H9 (cell line): ENCODE data around the gene SMAP1. TPM values are rescaled to one million over a fixed set of nuclear protein-coding genes. Genes with fewer than 3 reads are reported as not detected.

ENCODE experiments used
- DNase-seq: peaks from one replicate; pipeline ENCODE4 v3.0.0-alpha.2; 2017
- H2AFZ ChIP-seq: one replicate; pipeline ENCODE4 v1.6.1; 2013; ENCODE audit warnings: mild to moderate bottlenecking, low read length, control low read depth, moderate library complexity
- H2AK5ac ChIP-seq: 2 replicates; pipeline ENCODE4 v1.6.1; 2013; ENCODE audit warnings: low read length, control low read depth, mixed read lengths; ENCODE audit not compliant: insufficient read length
- H2BK120ac ChIP-seq: one replicate; pipeline ENCODE4 v1.6.1; 2013; ENCODE audit warnings: low read depth, mild to moderate bottlenecking, low read length, control low read depth, inconsistent platforms; ENCODE audit not compliant: poor library complexity, severe bottlenecking
- H2BK12ac ChIP-seq: 2 replicates; pipeline ENCODE4 v1.6.1; 2013; ENCODE audit warnings: low read length, control low read depth, mixed read lengths, low read depth; ENCODE audit not compliant: insufficient read length
- H2BK15ac ChIP-seq: 2 replicates; pipeline ENCODE4 v1.6.1; 2013; ENCODE audit warnings: low read depth, low read length, control low read depth
- H2BK20ac ChIP-seq: one replicate; pipeline ENCODE4 v1.6.1; 2013; ENCODE audit warnings: low read depth, mild to moderate bottlenecking, low read length, control low read depth, inconsistent platforms; ENCODE audit not compliant: poor library complexity, severe bottlenecking
- H2BK5ac ChIP-seq: 2 replicates; pipeline ENCODE4 v1.6.1; 2013; ENCODE audit warnings: low read length, control low read depth, mixed read lengths; ENCODE audit not compliant: insufficient read length
- H3K14ac ChIP-seq: 2 replicates; pipeline ENCODE4 v1.6.1; 2013; ENCODE audit warnings: low read length, control low read depth; ENCODE audit not compliant: insufficient read depth
- H3K18ac ChIP-seq: 2 replicates; pipeline ENCODE4 v1.6.1; 2013; ENCODE audit warnings: low read depth, mild to moderate bottlenecking, mixed read lengths, low read length, control low read depth; ENCODE audit not compliant: insufficient read length
- H3K23ac ChIP-seq: 2 replicates; pipeline ENCODE4 v1.6.1; 2013; ENCODE audit warnings: low read length, control low read depth, mixed read lengths, low read depth; ENCODE audit not compliant: insufficient read length
- H3K23me2 ChIP-seq: 2 replicates; pipeline ENCODE4 v1.6.1; 2013; ENCODE audit warnings: low read depth, mild to moderate bottlenecking, mixed read lengths, low read length, control low read depth; ENCODE audit not compliant: insufficient read length, poor library complexity, severe bottlenecking
- H3K27ac ChIP-seq: 2 replicates; pipeline ENCODE4 v1.5.1; 2013; ENCODE audit warnings: low read length, control low read depth, mixed read lengths, low read depth; ENCODE audit not compliant: insufficient read length
- H3K27me3 ChIP-seq: 2 replicates; pipeline ENCODE4 v1.6.1; 2013; ENCODE audit warnings: low read length, control low read depth, inconsistent platforms; ENCODE audit not compliant: insufficient read depth
- H3K4ac ChIP-seq: 2 replicates; pipeline ENCODE4 v1.6.1; 2013; ENCODE audit warnings: low read depth, mild to moderate bottlenecking, control low read depth, inconsistent platforms, low read length, moderate library complexity
- H3K4me1 ChIP-seq: 2 replicates; pipeline ENCODE4 v1.6.1; 2013; ENCODE audit warnings: low read length, control low read depth, inconsistent platforms; ENCODE audit not compliant: insufficient read depth
- H3K4me2 ChIP-seq: 2 replicates; pipeline ENCODE4 v1.6.1; 2013; ENCODE audit warnings: low read length, control low read depth, mixed read lengths; ENCODE audit not compliant: insufficient read length, insufficient read depth
- H3K56ac ChIP-seq: 2 replicates; pipeline ENCODE4 v1.6.1; 2013; ENCODE audit warnings: low read depth, mild to moderate bottlenecking, mixed read lengths, low read length, control low read depth; ENCODE audit not compliant: insufficient read length
- H3K79me1 ChIP-seq: 2 replicates; pipeline ENCODE4 v1.6.1; 2013; ENCODE audit warnings: low read depth, mild to moderate bottlenecking, moderate library complexity, low read length, control low read depth, inconsistent platforms; ENCODE audit not compliant: insufficient read depth, poor library complexity, severe bottlenecking
- H3K79me2 ChIP-seq: 2 replicates; pipeline ENCODE4 v1.6.1; 2013; ENCODE audit warnings: low read length, control low read depth, inconsistent platforms; ENCODE audit not compliant: insufficient read depth
- H3K9ac ChIP-seq: 2 replicates; pipeline ENCODE4 v1.6.1; 2013; ENCODE audit warnings: low read length, control low read depth, mixed read lengths; ENCODE audit not compliant: insufficient read length; ENCODE audit errors: extremely low read depth
- H3K9me3 ChIP-seq: one replicate; pipeline ENCODE4 v1.6.1; 2013; ENCODE audit warnings: low read depth, low read length, inconsistent platforms; ENCODE audit not compliant: control insufficient read depth
- H3T11ph ChIP-seq: one replicate; pipeline ENCODE4 v1.6.1; 2013; ENCODE audit warnings: mild to moderate bottlenecking, low read length, control low read depth, inconsistent platforms
- H4K20me1 ChIP-seq: one replicate; pipeline ENCODE4 v1.6.1; 2013; ENCODE audit not compliant: control insufficient read depth, insufficient read length, insufficient read depth
- H4K5ac ChIP-seq: 2 replicates; pipeline ENCODE4 v1.6.1; 2013; ENCODE audit warnings: low read depth, mild to moderate bottlenecking, mixed read lengths, low read length, control low read depth; ENCODE audit not compliant: insufficient read length
- H4K8ac ChIP-seq: replicated peaks from 2 replicates; pipeline ENCODE4 v1.6.1; 2013; ENCODE audit warnings: low read length, control low read depth, mixed read lengths, low read depth; ENCODE audit not compliant: insufficient read length
- H4K91ac ChIP-seq: 2 replicates; pipeline ENCODE4 v1.6.1; 2013; ENCODE audit warnings: low read depth, mild to moderate bottlenecking, moderate library complexity, mixed read lengths, low read length, control low read depth; ENCODE audit not compliant: insufficient read length
- H3K27ac Mint-ChIP-seq, 3 experiments: 2 replicates in 2 of 3; 3 replicates in 1 of 3; pipeline ENCODE4 v1.8.0; 2020 to 2021; ENCODE audit warnings: mixed read lengths in 3 of 3, mild to moderate bottlenecking in 1 of 3, moderate library complexity in 1 of 3
- H3K27me3 Mint-ChIP-seq: 2 replicates; pipeline ENCODE4 v1.8.0; 2021; ENCODE audit warnings: low read depth, mild to moderate bottlenecking, moderate library complexity, mixed read lengths
- H3K36me3 Mint-ChIP-seq, 3 experiments: 2 replicates in 2 of 3; 3 replicates in 1 of 3; pipeline ENCODE4 v1.8.0; 2020 to 2021; ENCODE audit warnings: low read depth in 3 of 3, mixed read lengths in 3 of 3; ENCODE audit not compliant: insufficient read depth in 1 of 3
- H3K4me1 Mint-ChIP-seq, 2 experiments: 2 replicates each; pipeline ENCODE4 v1.8.0; 2020; ENCODE audit warnings: mixed read lengths in 2 of 2
- H3K4me3 Mint-ChIP-seq, 2 experiments: 2 replicates in 1 of 2; 3 replicates in 1 of 2; pipeline ENCODE4 v1.8.0; 2020 to 2021; ENCODE audit warnings: mild to moderate bottlenecking in 2 of 2, mixed read lengths in 2 of 2, moderate library complexity in 1 of 2
- H3K9me3 Mint-ChIP-seq, 2 experiments: 2 replicates in 1 of 2; 3 replicates in 1 of 2; pipeline ENCODE4 v1.8.0; 2020; ENCODE audit warnings: mild to moderate bottlenecking in 2 of 2, mixed read lengths in 2 of 2, moderate library complexity in 1 of 2
- CTCF ChIP-seq: fragments of 200-600 bp; sonication (generic); conservative IDR thresholded peaks from 3 replicates; pipeline ENCODE4 v1.8.0; 2021; ENCODE audit warnings: antibody characterized with exemption, mild to moderate bottlenecking
- WGBS: extraction: QIAGEN DNeasy Blood & Tissue Kit; methylation state at CpG from one replicate; pipeline ENCODE4 v1.1.7; 2013; ENCODE audit warnings: missing lambda C conversion rate, low lambda C conversion rate, mixed read lengths; ENCODE audit not compliant: insufficient read length; ENCODE audit errors: extremely low coverage; 5-methylcytosine and 5-hydroxymethylcytosine counted together
- total RNA-seq: library from RNA; stranded (reverse); gene quantifications from 2 replicates; pipeline ENCODE4 v1.2.1, GENCODE V29; 2021

The SMAP1 gene
- total RNA-seq, 1 experiment from 2014 or later = 29.3 TPM

GRCh38 chr6:70705772-70706171 lies 38.1 kb downstream of the SMAP1 start:
- Histone ChIP-seq H4K5ac (no peak overlapping the region), H3K27ac (no peak overlapping the region), H2BK120ac (no peak overlapping the region), H3K56ac (no peak overlapping the region), H3T11ph (no peak overlapping the region), H3K9me3 (no peaks in the 10 kb centered on the region), H3K4ac (no peak overlapping the region), H3K79me1 (no peaks in the 10 kb centered on the region), H3K27me3 (no peaks in the 10 kb centered on the region), H2BK5ac (no peak overlapping the region), H3K23me2 (no peaks in the 10 kb centered on the region), H3K4me1 (no peaks in the 10 kb centered on the region), H4K8ac (no peak overlapping the region), H2BK12ac (no peak overlapping the region), H4K91ac (no peak overlapping the region), H2AK5ac (no peak overlapping the region), H2AFZ (no peak overlapping the region), H2BK20ac (no peak overlapping the region), H3K18ac (no peak overlapping the region), H3K14ac (no peak overlapping the region), H3K4me2 (no peak overlapping the region), H3K9ac (no peak overlapping the region), H2BK15ac (no peak overlapping the region), H3K23ac (no peak overlapping the region), H3K79me2 (no peaks in the 10 kb centered on the region), H4K20me1 (no peaks in the 10 kb centered on the region)
- Mint-ChIP-seq H3K27ac (no peak overlapping the region), H3K27me3 (no peaks in the 10 kb centered on the region), H3K4me1 (peaks cover 2 to 5% of the 10 kb centered on the region in 2 experiments), H3K9me3 (no peaks in the 10 kb centered on the region), H3K36me3 (peaks cover 0 to 3% (median 0%) of the 10 kb centered on the region in 3 experiments; a peak in 2 of 7 replicates), H3K4me3 (no peak overlapping the region)
- no peak for TF ChIP-seq CTCF
- no CpG with 5 or more reads among the region's 2 CpGs for WGBS
- no peak for DNase-seq
